Activated CD4-positive, alpha-beta T cell treated with anti-CD3 and anti-CD28 coated beads, Interleukin-2, amount 50 U/mL, for 4 hours (primary cell): Measurements from ENCODE around the gene KRT84.
"Not testable (repeated sequence)": the region's sequence is repeated elsewhere in the genome, so short reads cannot be mapped to it uniquely, and the experiment has no call there.

ENCODE experiments used
- DNase-seq, 2 experiments: peaks; one replicate each; pipeline ENCODE4 v3.0.0-alpha.2; 2020

Gene KRT84

GRCh38 chr12:52359621-52360061, 25.8 kb downstream of the KRT84 start:
- DNase-seq = no peak

GRCh38 chr12:52358575-52359350, 26.7 kb downstream of the KRT84 start:
- DNase-seq = no peak

GRCh38 chr12:52356762-52357580, 28.5 kb downstream of the KRT84 start:
- DNase-seq = no peak

- no peak for DNase-seq
These were observed 29.3 kb downstream of the KRT84 start for GRCh38 chr12:52356031-52356761.

- DNase-seq = no peak
These were observed 30.3 kb downstream of the KRT84 start for GRCh38 chr12:52355176-52355575.

GRCh38 chr12:52354200-52354599, 31.3 kb downstream of the KRT84 start:
- no peak for DNase-seq

GRCh38 chr12:52353766-52354165, 31.7 kb downstream of the KRT84 start:
- DNase-seq = no peak

- no peak for DNase-seq
These were observed 32.5 kb downstream of the KRT84 start for GRCh38 chr12:52352951-52353350.

- DNase-seq = peak; percentile 30 to 39
These were observed 34.0 kb downstream of the KRT84 start for GRCh38 chr12:52351196-52352059.

- no peak for DNase-seq
These were observed 34.7 kb downstream of the KRT84 start for GRCh38 chr12:52350786-52351185.

- DNase-seq = no peak
These were observed 35.3 kb downstream of the KRT84 start for GRCh38 chr12:52350021-52350620.

GRCh38 chr12:52349196-52349595, 36.3 kb downstream of the KRT84 start:
- DNase-seq = no peak

GRCh38 chr12:52347551-52348510, 37.6 kb downstream of the KRT84 start:
- no peak for DNase-seq

- DNase-seq = no peak
These were observed 38.4 kb downstream of the KRT84 start for GRCh38 chr12:52347016-52347415.

- no peak for DNase-seq
These were observed 38.9 kb downstream of the KRT84 start for GRCh38 chr12:52346593-52346992.

- DNase-seq = not testable (repeated sequence)
These were observed 40.4 kb downstream of the KRT84 start for GRCh38 chr12:52345041-52345440.

- DNase-seq = no peak
These were observed 41.3 kb downstream of the KRT84 start for GRCh38 chr12:52344111-52344510.

GRCh38 chr12:52343550-52343949, 41.9 kb downstream of the KRT84 start:
- no peak for DNase-seq

GRCh38 chr12:52342781-52343490, 42.5 kb downstream of the KRT84 start:
- DNase-seq = no peak

GRCh38 chr12:52341066-52341580, 44.3 kb downstream of the KRT84 start:
- no peak for DNase-seq
